Measurements from ENCODE around the gene NDUFS8.

NDUFS8 gene

DNA sequence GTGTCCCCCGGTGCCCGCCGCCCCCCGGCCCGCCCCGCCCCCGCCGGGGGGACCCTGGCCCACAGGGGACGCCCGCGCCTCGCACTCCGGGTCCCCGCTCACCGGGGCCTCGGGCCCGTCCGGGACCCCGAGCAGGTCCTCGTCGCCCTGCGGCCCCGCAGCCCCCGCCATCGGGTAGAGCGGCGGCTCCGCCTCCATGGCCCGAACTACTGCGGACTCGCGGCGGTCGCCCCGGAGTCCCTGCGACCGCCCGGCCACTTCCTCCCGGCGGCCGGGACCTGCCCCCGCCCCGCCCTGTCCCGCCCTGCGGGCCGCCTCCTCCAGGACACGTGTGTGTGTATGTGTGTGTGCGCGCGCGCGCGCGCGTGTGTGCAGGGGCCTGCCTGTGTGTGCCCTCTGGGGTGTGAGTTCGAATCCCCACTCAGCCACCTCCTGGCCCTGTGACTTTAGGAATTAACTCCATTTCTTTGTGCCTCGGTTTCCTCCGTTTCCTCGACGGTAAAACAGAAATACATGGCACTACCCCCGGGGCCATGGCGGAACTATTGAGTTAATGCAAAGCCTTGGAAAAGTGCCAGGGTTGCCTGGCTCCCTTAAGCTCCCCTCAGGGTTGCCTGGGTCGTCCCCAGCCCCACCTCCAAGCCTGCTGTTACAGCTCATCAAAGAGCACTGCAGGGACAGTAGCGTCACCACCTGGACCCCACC, 26.5 kb upstream of the NDUFS8 start, which contains the start of gene UNC93B1:
UNC93B1 (minus strand) TSS at position 252 of the 705 bp plus-strand sequence; CDS start at position 198, 54 bp downstream.
- peak; percentile 87 for DNase-seq

DNA sequence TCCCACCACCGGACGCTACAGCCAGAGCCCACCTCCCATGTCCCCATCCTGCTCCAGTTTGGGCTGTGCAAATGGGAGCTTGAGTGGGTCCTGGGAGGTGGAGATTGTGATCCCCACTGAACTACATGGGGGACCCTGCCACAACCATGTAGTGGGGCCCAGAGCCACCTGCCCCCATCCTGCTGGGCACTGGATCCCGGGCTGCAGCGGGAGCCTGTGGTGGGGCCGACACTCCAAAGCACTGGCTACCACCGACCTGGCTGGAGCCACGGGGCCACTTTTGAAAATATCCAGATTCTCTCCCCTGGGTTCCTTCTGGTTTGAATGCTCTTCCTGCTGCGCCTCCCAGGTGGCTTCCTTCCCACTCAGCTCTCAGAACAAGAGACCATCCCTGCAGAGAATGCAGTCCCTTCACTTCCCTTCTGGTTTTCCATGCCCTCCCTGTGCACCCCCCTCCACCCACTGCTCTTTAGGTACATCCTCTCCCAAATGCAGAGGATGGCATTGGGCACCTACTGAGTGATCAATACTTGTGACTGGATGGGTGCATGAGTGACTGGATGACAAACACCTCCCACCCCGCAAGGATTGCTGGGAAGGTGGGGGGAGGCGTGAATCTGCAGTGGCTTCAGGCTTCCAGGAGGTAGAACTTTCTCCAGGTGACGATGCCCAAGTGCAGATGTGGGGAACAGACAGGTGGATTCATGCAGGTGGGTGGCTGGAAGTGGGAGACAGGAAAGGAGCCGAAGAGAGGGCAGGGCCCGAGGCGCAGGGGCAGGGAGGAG, 25.7 kb upstream of the NDUFS8 start:
- no peak for DNase-seq

DNA sequence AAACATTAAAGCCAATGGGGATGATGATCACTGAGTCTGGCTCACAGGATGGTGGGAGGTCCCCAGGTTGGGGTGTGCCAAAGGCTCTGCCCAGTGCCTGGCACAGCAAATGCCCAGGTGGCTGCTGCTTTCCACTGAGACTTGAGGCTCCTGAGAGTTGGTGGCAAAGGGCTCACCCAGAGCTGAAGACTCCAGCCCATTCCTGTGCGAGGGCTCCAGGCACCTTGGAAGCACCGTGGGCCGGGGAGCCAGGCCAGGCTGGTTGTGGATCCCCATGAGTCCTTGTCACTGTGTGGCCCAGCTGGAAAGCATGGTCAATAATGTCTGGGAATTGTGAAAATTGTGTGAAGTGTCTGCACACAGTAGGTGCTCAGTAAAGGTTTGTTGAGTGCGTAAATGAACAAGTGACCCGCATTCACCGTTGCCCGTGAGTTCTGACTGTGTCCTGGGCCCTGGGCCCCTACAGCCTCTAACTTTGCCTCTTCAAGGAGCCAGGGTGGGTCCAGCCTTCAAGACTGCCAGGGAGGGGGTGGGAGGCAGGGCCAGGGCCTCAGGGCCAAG, 23.8 kb upstream of the NDUFS8 start:
- no peak for DNase-seq

DNA sequence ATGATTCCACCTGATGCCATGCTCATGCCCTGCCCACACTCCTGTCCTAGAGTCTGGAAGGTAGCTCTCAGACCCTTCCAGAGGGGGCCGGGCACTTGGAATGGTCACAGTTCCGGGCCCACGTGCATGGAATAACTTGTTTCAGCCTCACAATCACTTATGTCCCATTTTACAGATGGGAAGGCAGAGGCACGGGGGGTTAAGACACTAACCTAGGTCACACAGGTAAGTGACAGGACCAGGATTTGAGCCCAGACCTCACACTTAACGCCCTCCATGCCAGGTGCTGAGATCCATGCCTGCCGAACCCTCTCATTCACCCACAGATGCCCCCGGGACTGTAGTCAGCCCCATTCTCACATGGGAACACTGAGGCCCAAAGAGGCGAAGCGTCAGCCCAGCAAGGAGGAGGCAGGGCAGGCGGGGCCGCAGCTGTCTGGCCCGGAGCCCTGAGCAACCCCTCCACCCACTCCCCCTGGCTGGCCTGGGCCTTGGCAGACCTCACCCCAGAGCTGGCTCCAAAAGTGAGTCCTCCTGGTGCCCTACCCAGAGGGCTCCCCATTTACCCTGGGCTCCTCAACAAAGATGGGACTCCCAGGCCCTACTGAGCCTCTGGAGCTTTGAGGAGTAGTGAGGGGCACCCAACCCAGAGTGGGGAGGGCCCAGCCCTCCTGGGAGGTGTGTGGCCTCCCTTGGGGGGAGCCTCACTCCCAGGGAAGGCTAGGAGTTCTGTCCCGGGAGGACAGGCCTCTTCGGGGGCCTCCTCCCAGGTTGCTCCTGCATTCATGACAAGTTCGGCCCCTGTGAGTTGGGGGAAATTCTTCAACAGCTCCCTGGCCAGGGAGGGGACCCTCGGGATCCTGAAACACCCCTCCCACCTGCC, 22.7 kb upstream of the NDUFS8 start:
- no peak for DNase-seq

DNA sequence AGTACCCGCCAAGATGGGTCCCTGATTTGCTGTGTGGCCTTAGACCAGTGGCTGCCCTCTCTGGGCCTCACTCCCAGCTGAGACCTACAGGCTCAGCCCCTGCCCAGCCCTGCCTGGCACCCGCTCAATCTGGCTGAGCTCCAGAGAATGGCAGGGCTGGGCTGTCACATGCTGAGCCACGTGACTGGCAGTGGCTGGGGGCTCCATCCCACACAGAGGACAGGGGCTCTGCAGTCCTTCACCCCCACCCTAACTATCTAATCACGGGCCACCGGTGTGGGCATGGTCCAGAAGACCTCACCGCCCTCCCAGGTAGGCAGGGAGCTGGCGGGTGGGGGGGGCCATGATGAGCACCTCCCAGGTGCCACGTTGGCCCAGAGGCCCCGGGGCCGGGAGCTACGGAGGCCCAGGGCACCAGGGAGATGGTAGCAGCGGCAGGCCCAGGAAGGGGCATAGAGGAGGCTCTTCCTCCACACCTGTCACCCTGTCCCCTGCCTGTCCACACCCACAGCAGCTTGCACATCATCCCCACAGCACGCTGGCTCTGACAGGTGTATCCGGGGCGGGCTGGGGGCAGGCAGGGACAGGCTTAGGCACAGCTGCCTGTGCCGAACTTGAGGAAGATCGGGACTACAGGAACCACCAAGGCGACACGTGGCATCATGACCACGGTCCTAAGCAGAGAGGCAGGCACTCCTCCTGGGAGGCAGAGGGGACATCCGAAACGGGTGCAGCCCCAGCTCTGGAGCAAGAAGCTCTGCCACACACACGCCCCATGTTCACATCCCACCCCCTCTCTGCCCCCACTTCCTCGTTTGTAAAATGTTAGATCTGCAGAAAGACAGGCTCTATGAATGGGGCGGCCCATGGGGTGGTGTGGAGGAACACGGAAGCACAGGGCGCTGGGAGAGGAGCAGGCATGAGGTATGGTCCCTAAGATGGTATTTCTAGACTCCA, 21.8 kb upstream of the NDUFS8 start:
- DNase-seq: no peak

DNA sequence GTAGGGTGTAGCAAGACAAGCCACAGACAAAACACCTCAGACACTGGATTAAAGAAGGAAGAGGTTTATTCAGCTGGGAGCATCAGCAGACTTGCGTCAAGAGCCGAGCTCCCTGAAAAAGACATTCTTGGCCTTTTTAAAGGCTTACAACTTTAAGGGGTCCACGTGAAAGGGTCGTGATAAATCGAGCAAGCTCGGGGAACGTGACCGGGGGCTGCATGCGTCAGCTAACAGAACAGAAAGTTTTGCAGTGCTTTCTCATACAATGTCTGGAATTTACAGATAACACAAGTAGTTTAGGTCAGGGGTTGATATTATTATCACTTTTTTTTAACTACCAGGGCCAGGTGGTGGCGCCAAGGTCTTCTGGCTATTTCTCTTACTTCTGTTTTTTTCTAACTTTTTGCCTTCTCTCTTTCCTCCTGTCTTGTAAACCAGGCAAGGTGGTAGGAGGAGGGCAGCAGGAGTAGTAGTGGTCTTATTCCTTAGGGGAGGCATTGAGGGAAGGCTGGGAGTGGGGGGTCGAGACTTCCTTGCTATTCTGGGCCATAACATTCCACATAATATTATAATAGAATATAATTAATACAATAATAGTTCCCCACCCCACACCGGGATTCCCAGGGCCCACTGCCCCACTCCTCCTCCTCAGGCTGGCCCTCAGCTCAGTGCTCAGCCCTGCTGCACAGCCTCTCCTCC, 20.9 kb upstream of the NDUFS8 start:
- DNase-seq: no peak

DNA sequence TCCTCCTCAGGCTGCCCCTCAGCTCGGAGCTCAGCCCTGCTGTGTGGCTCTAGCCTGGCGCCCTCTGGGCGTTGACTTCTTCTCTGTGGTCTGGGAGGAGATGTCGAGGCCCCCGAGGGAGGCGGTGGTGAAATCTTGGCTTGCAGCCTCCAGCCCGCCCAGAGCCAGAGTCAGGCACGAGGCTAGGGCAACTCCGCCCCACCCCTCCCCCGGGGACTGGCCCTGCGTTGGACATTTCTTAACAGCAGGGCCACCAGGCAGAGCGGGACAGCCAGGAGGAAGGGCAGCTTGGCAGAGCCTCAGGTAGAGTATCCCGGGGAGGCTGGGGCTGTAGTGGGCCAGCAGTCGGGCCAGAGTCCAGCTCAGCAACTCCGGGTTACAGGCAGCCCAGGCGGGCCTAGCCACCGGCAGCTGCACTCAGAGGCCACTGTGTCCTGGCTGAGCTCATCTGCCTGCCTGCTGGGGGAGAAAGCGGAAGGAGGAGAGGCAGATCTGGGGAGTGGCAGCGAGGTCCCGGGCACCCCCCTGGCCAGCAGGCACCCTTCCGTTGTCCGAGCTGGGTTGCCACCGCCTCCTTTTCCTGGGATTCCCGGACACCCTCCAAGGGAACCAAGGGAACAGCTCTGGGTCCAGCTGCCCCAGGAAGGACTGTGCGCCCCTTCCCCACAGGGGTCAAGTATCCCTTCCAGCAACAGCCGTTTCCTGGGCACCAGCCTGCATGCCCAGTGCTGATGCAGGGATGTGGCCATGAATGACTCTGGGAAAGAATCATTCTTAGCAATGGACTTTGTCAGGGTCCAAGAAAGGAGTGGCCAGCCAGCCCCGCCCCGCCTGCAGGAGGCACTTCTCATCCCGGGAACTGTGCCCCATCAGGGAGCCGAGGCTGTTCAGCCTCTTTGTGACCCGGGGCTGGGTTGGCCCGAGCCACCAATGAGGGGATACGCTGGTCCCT, 20.1 kb upstream of the NDUFS8 start, which contains the start of gene ALDH3B1:
ALDH3B1 (plus strand) TSS at position 238 of the 952 bp plus-strand sequence. CDS start 4,971 bp downstream, outside the sequence.
- DNase-seq: no peak

DNA sequence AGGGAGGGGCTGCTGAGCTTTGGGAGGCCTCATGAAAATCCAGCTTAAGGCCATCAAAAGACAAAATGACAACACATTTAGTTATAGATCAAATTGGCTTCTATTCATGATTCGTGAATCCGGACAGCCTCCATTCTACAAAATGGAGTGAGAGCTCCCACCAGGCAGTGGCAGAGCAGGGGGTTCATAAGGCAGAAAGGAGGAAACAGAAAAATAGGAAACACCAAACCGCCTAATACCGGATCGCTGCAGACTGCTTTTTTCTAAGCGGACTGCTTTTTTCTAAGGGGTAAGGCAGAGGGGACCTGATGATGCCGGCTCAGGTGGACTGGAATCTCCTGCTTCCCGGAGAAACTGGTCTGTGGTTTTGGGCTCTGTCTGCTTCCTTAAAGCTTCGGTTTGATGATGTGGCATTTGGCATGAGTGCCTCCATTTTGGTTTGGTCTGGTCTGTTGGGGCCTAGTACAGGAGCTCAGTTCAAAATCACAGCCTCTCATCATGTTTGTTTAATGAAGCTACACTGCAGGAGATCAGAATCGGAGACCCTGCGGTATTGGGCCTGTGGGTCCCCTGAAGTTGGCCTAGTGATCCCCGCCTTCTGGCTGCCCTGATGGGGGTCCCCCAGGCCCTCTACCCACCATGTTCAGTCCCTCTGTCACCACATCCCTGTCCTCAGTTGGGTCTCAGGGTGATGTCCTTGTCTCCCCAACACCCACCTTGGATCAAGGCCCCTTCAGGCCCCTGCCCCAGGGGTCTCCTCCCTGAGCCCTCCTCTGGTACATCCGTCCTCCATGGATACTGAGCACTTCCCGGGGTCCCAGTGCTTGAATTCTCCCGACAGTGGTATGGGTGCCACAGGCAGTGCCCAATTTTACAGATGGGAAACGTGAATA, 19.2 kb upstream of the NDUFS8 start:
- no peak for DNase-seq

DNA sequence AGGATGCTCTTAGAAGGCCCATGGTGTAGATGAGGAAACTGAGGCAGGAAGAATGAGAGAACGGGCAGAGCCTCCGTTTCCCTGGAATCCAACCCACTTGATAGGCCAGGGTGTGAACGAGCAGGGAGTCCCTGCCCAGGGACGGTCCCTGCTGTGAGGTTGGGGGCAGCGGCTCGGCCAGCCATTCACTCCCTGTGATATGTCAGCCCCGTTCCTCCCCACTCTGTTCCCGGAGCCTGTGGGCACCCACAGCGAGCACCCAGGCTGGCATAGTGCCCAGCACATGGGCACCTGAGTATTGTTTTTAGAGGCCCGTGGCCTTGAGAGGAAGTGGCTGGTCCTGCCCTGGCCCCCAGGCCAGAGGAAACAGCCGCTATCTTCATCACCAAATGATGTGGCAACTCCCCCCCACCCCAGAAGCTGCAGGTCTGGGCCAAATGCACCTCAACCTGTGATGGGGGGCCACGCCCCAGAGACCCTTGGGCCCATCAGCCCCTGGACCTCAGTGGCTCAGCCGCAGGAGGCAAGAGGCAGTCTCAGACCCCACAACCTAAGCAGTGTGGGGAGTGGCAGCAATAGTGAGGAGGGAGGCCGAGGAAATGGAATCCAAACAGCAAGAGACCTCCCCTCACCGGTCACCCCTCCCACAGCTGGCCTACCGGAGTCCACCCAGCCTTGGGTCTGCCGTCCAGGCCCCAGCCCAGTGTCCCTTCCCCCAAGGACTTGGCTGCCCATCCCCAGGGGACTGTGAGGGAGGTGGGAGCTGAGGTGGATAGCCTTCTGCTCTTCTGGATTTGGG, 18.2 kb upstream of the NDUFS8 start:
- no peak for DNase-seq

DNA sequence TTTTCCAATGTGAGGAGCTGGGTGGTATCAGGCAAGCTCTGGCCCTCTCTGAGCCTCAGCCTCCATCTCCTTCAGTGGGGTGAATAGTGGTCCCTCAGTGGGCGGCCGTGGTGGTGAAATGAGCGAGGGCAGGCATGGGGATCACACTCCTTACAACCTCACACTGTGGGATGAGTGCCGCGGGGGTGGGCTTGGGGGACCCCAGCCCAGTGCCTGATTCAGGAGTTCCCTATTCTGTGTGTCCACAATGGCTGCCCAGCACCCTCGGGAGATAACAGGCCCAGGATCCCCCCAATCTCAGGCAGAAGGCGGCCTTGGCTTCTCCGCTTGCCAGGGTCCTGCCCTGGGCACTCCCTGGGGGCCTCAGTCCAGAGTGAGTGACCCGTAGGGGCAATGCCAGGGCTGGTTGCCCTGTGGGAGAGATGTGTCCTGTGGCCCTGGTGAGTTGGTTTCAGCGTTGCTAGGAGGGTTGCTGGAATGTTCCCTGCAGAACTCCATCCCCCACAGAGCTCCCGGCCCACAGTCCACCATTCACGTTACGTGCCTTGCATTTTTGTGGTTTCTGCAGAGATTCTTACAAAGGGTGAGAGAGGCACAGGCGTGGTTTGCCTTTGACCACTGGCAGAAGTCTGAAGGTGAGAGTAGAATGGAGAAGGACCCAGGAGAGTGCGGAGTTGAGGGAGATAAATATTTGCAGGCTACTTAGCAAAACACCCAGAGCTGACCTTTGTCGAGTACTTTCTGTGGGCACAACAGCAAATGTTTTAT, 17.5 kb upstream of the NDUFS8 start:
- DNase-seq: no peak

DNA sequence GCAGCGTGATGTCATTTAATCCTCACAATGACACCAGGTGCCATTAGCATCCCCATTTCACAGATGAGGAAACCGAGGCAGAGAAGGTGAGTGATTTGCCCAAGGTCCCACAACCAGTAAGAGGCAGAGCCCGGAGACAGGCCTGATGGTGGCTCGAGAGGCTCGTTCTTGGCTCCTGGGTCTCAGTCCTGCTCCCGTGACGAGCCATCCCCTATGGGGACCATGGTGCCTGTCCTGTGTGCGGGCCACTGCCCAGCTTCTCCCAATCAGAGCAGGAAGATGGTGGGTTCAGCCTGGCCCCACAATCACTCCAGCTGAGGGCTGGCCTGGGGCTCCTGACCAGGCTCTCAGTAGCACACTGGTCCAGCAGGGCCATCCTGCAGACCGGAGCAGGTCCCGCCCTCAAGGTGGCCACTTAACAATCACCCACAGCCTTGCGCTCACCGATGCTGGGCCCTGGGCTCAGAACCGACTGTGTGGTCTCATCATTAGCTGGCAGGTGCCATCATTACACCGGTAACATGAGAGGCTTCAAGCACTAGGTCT, 16.8 kb upstream of the NDUFS8 start:
- no peak for DNase-seq

DNA sequence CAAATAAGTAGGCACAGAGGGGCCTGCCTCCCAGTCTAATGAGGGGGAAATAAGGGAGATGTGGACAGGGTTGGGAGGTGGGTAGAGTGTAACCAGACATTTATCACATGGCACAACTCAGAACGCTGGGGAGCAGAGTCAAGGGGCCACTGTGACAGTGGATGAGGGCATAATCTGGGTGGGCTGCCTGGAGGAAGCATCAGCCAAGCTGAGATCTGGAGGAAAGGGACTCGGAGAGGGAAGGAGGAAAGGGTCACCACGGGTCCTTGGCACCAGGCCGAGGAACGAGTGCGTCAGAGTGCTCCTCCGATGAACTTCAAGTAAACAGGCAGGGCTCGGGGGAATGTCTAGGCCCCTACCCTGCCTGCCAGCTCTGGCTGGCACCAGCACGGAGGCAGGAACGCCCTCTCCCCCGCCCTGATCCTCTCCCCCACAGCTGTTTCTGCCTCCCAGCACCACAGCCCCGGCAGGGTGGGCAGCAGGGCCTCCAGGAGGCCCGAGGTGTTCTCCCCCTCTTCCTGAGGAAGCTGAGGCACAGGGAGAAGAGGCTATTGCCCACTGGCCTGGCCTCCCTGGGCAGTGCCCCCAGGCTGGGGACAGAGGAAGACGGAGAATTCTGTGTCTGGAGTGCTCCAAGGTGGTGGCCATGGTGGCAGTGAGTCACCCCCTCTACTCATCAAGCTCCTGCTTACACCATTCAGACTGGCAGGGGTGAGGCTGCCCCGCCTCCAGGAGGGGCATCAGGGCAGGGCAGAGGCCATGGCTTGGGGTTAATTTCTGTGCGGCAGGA, 16.1 kb upstream of the NDUFS8 start:
- DNase-seq: no peak

DNA sequence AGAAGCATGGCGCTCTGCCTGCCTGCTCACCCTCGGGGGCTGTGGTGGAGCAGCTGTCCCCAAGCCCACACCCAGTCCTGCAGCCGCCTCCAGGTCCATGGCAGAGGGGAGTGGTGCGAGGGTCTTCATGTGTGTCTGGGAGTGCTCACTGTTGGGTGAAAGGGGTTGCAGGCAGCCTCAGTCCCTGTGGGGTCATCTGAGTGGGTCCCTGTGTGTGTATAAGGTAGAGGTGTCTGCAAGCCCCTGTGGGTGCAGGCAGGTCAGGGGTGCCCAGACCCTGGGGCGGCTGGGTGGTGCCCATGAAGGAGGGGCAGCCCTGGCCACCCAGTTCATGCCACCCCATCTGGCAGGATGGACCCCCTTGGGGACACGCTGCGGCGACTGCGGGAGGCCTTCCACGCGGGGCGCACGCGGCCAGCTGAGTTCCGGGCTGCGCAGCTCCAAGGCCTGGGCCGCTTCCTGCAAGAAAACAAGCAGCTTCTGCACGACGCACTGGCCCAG, 15.5 kb upstream of the NDUFS8 start:
- DNase-seq: no peak

DNA sequence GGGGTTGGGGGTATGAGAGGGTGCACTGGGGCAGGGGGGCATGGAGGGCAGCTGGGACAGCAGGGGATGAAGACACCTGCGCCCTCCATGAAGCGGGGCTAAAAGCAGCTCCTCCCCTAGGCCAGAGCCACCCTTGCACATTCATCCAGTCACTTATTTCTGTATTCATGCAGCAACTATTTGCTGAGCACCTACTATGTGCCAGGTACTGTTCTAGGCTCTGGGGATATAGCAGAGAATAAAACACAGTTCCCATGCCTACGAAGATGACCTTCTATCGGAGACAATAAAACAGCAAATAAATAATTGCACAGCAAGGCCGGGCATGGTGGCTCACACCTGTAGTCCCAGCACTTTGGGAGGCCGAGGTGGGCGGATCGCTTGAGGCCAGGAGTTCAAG, 15.0 kb upstream of the NDUFS8 start:
- DNase-seq: no peak

DNA sequence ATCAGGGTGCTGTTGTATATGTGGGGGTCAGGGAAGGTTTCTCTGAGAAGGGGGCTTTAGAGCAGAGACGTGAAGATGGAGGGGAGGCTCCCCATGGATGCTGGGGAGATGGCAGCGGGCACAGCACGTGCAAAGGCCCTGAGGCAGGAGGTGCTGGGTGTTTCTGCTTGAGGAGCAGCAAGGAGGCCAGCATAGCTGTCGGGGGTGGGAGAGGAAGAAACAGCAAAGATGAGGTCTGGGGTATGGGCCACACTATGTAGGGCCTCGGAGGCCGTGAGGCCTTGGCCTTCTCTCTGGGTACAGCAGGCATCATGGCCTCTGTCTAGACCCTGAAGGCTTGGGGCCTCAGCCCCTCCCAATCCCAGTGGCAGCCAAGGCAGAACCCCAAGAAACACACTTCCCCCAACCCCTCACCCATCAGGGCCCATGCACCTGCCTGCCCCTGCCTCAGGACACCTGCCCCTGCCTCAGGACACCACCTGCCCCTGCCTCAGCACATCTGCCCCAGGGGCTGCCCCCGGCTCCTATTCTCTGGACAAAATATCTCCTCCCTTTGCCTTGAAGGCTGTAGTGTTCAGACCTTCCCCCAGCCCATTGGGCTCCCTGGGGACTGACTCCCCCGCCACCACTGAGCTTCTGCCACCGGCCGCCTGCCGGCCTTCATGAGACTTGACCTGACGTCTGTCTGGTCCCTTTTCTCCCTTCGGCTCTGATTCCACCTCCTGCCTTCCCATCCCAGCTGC, 14.1 kb upstream of the NDUFS8 start:
- DNase-seq: no peak
